ENCODE results near the gene LTBP2.

The LTBP2 gene

GRCh38 chr14:74645756-74646470 is 33.9 kb upstream of the LTBP2 start:
- no peak for TF ChIP-seq CTCF (IDR thresholded peaks at IDR 0.05; ENCODE audit: low read depth, low read length)
- peak overlapping the region; percentile 45 for H3K27ac ChIP-seq
- no peaks in the 10 kb centered on the region for H3K9me3 ChIP-seq (ENCODE audit: severe bottlenecking)
- H3K4me3 ChIP-seq (ENCODE audit: low read depth, low read length) = no peak overlapping the region
- DNase-seq = no peak
- H3K27me3 ChIP-seq (ENCODE audit: insufficient read depth, low read depth, severe bottlenecking) = no peaks in the 10 kb centered on the region
- H3K36me3 ChIP-seq = no peaks in the 10 kb centered on the region

GRCh38 chr14:74645244-74645643 is 33.2 kb upstream of the LTBP2 start:
- no peaks in the 10 kb centered on the region for H3K9me3 ChIP-seq (ENCODE audit: severe bottlenecking)

GRCh38 chr14:74641601-74642391 is 29.8 kb upstream of the LTBP2 start:
- Histone ChIP-seq H3K9me3 (ENCODE audit: severe bottlenecking) (no peaks in the 10 kb centered on the region), H3K27me3 (ENCODE audit: insufficient read depth, low read depth, severe bottlenecking) (no peaks in the 10 kb centered on the region), H3K36me3 (no peaks in the 10 kb centered on the region), H3K4me3 (ENCODE audit: low read depth, low read length) (no peak overlapping the region), H3K27ac (no peak overlapping the region)
- no peak for TF ChIP-seq CTCF (IDR thresholded peaks at IDR 0.05; ENCODE audit: low read depth, low read length)
- DNase-seq = no peak

More at GRCh38 chr14:74645244-74645643, 33.2 kb upstream of the LTBP2 start:
- no peaks in the 10 kb centered on the region for H3K27me3 ChIP-seq (ENCODE audit: insufficient read depth, low read depth, severe bottlenecking)
- no peak overlapping the region for H3K4me3 ChIP-seq (ENCODE audit: low read depth, low read length)
- TF ChIP-seq CTCF (IDR thresholded peaks at IDR 0.05; ENCODE audit: low read depth, low read length) = no peak
- peak overlapping the region; percentile 45 for H3K27ac ChIP-seq
- no peaks in the 10 kb centered on the region for H3K36me3 ChIP-seq
- no peak for DNase-seq

GRCh38 chr14:74638966-74639365 is 26.9 kb upstream of the LTBP2 start:
- H3K36me3 ChIP-seq = no peaks in the 10 kb centered on the region
- no peak for DNase-seq
- peak overlapping the region; percentile 91 for H3K27ac ChIP-seq
- no peak for TF ChIP-seq CTCF (IDR thresholded peaks at IDR 0.05; ENCODE audit: low read depth, low read length)
- H3K4me3 ChIP-seq (ENCODE audit: low read depth, low read length) = no peak overlapping the region
- H3K9me3 ChIP-seq (ENCODE audit: severe bottlenecking) = no peaks in the 10 kb centered on the region
- H3K27me3 ChIP-seq (ENCODE audit: insufficient read depth, low read depth, severe bottlenecking) = no peaks in the 10 kb centered on the region

- H3K27me3 ChIP-seq (ENCODE audit: insufficient read depth, low read depth, severe bottlenecking) = no peaks in the 10 kb centered on the region
- H3K36me3 ChIP-seq = no peaks in the 10 kb centered on the region
- DNase-seq = peak; percentile 86
- peak overlapping the region; percentile 91 for H3K27ac ChIP-seq
- H3K4me3 ChIP-seq (ENCODE audit: low read depth, low read length) = no peak overlapping the region
- TF ChIP-seq CTCF (IDR thresholded peaks at IDR 0.05; ENCODE audit: low read depth, low read length) = 0 out of 2 replicates have a peak, but pooled peaks have one; percentile 24
- no peaks in the 10 kb centered on the region for H3K9me3 ChIP-seq (ENCODE audit: severe bottlenecking)
Observed at GRCh38 chr14:74638066-74638465, 26.0 kb upstream of the LTBP2 start.

Data from WERI-Rb-1 (cell line).